Measurements from ENCODE around the gene ABCF2. TPM values are rescaled to one million over a fixed set of nuclear protein-coding genes. Genes with fewer than 3 reads are reported as not detected.
A peak's percentile ranks its signal among the peaks of the same experiment; 100 is the strongest.

The ABCF2 gene
- total RNA-seq, 2 experiments from 2014 or later: 41.1 to 41.2 TPM

DNA sequence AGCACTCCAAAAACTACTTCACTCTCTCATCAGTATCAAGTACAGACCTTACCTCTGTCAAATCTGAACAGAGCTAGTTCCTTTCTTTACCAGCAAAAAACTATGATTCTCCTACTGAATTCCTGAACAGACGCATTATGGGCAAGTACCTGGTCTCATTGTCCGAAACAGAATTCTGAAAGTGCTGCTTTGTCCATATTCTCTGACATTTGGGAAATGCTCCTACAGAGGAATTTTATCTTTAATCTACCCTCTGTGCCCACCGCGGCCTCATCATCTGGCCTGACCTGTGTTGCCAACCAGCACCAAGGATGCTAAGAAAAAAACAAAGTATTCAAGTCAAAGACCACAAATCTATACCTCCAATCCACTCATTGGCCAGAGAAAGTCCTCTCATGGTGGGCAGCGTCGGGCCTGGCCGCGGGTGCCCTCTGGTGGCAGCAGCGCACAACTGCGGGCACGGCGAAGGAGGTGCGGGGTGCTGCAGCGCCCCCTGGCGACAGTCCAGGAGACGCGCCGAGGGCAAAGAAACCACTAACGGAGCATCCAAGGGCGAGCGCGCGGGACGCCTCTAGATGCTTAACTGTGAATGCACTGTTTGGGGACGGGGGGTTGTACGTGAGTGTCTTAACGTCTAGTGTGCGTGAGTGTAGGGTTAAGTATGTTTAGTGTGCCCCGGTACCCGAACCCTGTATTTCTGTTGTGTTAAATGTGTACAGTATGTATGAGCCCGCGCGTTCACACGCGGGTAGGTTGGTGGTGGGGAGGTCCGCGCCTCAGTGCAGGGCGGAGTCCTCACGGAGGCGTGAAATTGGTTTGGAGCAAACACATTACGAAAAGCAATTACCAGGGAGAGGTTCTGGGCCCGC, 54.5 kb downstream of the ABCF2 start:
- peaks cover 9% of the 10 kb centered on the region for H3K4me1 Mint-ChIP-seq (ENCODE audit: low read depth)
- H3K9me3 Mint-ChIP-seq: no peaks in the 10 kb centered on the region
- no peak overlapping the region for H3K4me3 Mint-ChIP-seq
- peak; percentile 85 for DNase-seq
- no peak overlapping the region for H3K27ac Mint-ChIP-seq
- ChIA-PET POLR2A (no interaction called here), CTCF (interaction anchor here (0.6 to 2.8 kb wide), 11 partner anchors 10 to 144 kb away, joined by 3 to 10 read pairs (median 4); no protein-coding TSS in a partner anchor)
- intact Hi-C loops (cut with micrococcal nuclease): loop anchor here (1.0 to 2.0 kb wide), 4 partner anchors 48 to 130 kb away; partner anchors contain the start of gene CHPF2
- H3K36me3 Mint-ChIP-seq: no peaks in the 10 kb centered on the region
- H3K27me3 Mint-ChIP-seq: peaks cover 44% of the 10 kb centered on the region

DNA sequence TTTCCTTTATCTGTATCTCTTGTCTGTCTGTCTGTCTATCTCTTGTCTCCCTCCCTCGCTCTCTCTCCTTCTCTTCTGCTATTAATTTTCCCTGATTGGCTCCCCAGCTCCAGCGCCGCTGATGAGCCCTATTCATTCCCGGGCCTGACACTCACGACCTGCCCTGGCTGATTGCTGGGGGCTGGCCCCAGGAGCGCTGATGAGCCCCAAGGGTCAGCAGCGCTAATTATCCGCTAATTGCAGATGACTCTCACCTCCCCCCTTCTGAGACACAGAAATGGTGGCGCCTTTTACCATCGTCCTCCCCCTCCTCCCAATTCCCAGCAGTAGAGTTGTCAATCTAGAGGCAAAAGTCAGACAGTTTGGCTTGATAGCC, 58.2 kb downstream of the ABCF2 start:
- Mint-ChIP-seq H3K4me1 (ENCODE audit: low read depth) (peaks cover 11% of the 10 kb centered on the region), H3K27me3 (peaks cover 43% of the 10 kb centered on the region), H3K4me3 (no peak overlapping the region), H3K9me3 (no peaks in the 10 kb centered on the region), H3K36me3 (no peaks in the 10 kb centered on the region), H3K27ac (no peak overlapping the region)
- no peak for DNase-seq
- ChIA-PET CTCF (interaction anchor here (1.0 to 6.5 kb wide), 13 partner anchors 9 to 175 kb away, joined by 3 to 42 read pairs (median 4); no protein-coding TSS in a partner anchor), POLR2A (no interaction called here)
- intact Hi-C loops (cut with micrococcal nuclease): no loop called here

DNA sequence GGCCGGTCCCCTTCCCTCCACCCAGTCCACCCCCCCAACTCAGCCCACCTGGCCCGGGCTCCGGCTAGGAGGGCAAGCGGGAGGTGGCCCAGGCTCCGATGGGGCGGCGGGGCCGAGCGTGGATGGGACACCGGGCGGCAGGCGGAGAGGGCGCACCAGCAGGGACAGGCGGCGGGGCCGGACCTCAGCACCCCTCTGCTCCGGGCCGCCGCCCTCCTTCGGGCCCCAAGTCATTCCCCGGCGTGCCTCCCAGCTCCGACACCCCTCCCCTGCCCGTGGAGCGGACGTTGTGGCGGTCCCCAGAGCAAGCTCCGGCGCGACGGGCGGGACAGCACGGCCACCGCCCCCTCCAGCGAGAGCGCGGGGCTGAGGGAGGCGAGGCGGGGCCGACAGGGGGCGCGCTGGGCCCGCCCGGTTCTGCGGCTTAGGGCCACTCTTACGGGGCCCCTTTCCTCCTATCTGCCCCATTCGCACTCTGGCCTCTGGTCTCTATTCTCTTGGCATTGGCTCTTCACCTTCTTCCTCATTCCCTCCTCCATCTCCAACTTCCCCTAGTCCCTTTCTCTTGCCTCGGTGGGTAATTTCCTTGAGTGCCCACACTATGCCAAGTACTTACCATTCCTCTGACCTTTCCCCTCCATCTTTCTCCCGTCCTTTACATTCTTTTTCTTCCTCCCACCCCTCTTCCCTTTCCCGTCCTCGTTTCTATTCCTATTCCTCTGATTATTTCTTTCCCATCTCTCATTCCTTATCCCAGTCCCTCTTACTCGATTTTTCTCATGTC, 58.8 kb downstream of the ABCF2 start:
- H3K4me3 Mint-ChIP-seq: peak overlapping the region; percentile 54
- H3K36me3 Mint-ChIP-seq: no peaks in the 10 kb centered on the region
- DNase-seq: peak; percentile 71
- ChIA-PET CTCF (interaction anchor here (0.6 to 6.5 kb wide), 23 partner anchors 8 to 174 kb away, joined by 3 to 42 read pairs (median 3); partner anchors contain the start of gene ABCF2), POLR2A (interaction anchor here (0.6 kb wide), 1 partner anchor 810 kb away, joined by 3 read pairs; no protein-coding TSS in a partner anchor)
- H3K27ac Mint-ChIP-seq: no peak overlapping the region
- peaks cover 37% of the 10 kb centered on the region for H3K27me3 Mint-ChIP-seq
- intact Hi-C loops (cut with micrococcal nuclease): no loop called here
- H3K9me3 Mint-ChIP-seq: no peaks in the 10 kb centered on the region
- H3K4me1 Mint-ChIP-seq (ENCODE audit: low read depth): peaks cover 11% of the 10 kb centered on the region

DNA sequence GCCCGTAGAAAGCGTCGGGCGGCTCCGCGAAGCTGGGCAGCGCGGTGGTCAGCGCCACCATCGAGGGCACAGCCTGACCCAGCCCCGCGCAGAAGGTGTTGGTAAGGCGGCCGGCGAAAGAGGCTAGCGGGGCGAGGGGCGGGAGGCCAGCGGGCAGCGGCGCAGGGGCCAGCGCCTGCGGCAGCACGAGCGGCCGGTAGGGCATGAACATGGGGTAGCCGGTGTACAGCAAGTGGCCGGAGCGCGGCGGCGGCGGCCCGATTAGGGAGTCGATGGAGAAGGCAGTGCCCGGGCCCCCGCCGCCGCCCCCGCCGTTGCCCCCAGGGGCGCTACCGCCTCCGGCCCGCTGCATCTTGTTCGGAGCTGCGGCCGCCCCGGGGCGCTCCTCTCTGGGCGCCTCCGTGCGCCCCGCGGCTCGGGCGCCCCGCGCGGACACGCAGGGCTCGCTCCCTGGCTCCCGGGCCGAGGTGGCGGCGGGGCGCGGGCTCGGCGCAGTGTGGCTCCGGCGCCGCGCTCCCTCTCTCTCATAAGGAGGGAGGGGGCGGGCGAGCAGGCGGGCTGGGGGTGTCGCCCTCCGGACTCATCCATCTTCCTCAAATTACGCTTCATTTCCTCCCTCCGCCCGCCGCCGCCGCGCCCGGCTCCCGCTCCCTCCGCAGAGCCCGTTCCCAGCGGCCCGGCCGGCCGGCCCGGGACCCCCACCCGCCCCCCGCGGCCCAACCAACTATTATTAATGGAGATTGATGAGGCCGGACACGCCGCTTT, 59.6 kb downstream of the ABCF2 start, which contains the start of gene GBX1:
Gene GBX1 (minus strand): TSS at position 498 of the 765 bp plus-strand sequence. CDS start 146 bp downstream, at position 352.
- POLR2A ChIA-PET: interaction anchor here (0.6 kb wide), 1 partner anchor 809 kb away, joined by 3 read pairs; no protein-coding TSS in a partner anchor
- Mint-ChIP-seq H3K36me3 (no peaks in the 10 kb centered on the region), H3K27me3 (peaks cover 32% of the 10 kb centered on the region), H3K4me3 (peak within 1 kb of the TSS; percentile 54), H3K27ac (no peak within 1 kb of the TSS), H3K9me3 (no peaks in the 10 kb centered on the region), H3K4me1 (ENCODE audit: low read depth) (peaks cover 7% of the 10 kb centered on the region)
- CTCF ChIA-PET: interaction anchor here (0.6 to 6.5 kb wide), 23 partner anchors 7 to 173 kb away, joined by 3 to 42 read pairs (median 3); partner anchors contain the start of gene ABCF2
- intact Hi-C loops (cut with micrococcal nuclease): no loop called here
- DNase-seq: peak; percentile 19

DNA sequence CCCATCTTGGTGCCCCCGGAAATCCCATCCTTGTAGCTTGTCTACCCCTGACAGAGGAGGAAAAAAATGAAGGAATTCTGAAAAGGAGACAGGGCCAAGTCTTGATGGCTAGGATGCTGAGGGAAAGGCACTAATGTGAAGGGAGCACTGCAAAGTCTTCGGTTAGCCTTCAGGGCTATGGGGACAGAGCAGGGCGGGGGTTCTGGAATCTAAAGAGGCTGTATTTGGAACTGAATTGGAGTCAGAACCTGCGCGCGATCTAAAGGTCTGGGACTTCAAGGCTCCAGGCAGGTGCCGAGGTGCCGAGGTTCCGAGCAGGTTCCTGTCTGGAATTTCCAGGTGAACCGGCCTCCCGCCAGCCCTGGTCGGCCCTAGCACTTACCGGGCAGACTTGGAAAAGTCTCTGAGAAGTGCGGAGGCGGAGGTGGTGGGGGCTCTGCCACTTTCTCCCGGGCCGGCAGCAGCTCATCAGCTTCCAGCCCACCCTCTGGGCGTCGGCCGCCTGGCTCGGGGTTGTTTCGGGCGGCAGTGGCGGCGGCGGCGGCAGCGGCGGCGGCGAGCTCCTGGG, 60.3 kb downstream of the ABCF2 start:
- Mint-ChIP-seq H3K27me3 (peaks cover 28% of the 10 kb centered on the region), H3K36me3 (no peaks in the 10 kb centered on the region), H3K9me3 (no peaks in the 10 kb centered on the region), H3K27ac (no peak overlapping the region), H3K4me3 (no peak overlapping the region), H3K4me1 (ENCODE audit: low read depth) (peaks cover 6% of the 10 kb centered on the region)
- intact Hi-C loops (cut with micrococcal nuclease): no loop called here
- CTCF ChIA-PET: interaction anchor here (0.8 to 6.5 kb wide), 9 partner anchors 9 to 138 kb away, joined by 3 to 42 read pairs (median 4); no protein-coding TSS in a partner anchor
- no peak for DNase-seq
- POLR2A ChIA-PET: no interaction called here

Other genes with a start within 250 kb of the ABCF2 start
- under 1 TPM; 0.34 to 0.45 TPM for gene KCNH2, start 248.9 kb downstream of the ABCF2 start, total RNA-seq
- gene NOS3, start 236.2 kb downstream of the ABCF2 start, total RNA-seq: 10 to 100 TPM; 10.4 to 13.2 TPM
- gene ATG9B, start 202.7 kb downstream of the ABCF2 start, total RNA-seq: 1 to 10 TPM; 3.5 to 4.6 TPM
- gene ABCB8, start 198.8 kb downstream of the ABCF2 start, total RNA-seq: 10 to 100 TPM; 48.4 to 49.5 TPM
- gene ASIC3, start 178.7 kb downstream of the ABCF2 start, total RNA-seq: 1 to 10 TPM; 5.3 to 7.6 TPM
- 10 to 100 TPM; 12.8 to 14.1 TPM for gene CDK5, start 169.3 kb downstream of the ABCF2 start, total RNA-seq
- gene SLC4A2, start 167.6 kb downstream of the ABCF2 start, total RNA-seq: 10 to 100 TPM; 46.7 to 50.5 TPM
- 10 to 100 TPM; 56.8 to 57.4 TPM for gene FASTK, start 146.4 kb downstream of the ABCF2 start, total RNA-seq
- gene TMUB1, start 143.7 kb downstream of the ABCF2 start, total RNA-seq: 10 to 100 TPM; 53.8 to 60.9 TPM
- 10 to 100 TPM; 29.8 to 36.5 TPM for gene AGAP3, start 140.7 kb downstream of the ABCF2 start, total RNA-seq
- not detected for gene GBX1, start 59.5 kb downstream of the ABCF2 start, total RNA-seq
- not detected for gene ASB10, start 40.0 kb downstream of the ABCF2 start, total RNA-seq
- not detected for gene H2BK1, start 16.7 kb downstream of the ABCF2 start, total RNA-seq
- gene CHPF2, start 5.3 kb upstream of the ABCF2 start, total RNA-seq: 10 to 100 TPM; 33.6 to 34.2 TPM
- 1 to 10 TPM; 4.4 to 5.5 TPM for gene SMARCD3, start 21.5 kb upstream of the ABCF2 start, total RNA-seq
- 10 to 100 TPM; 48.0 to 48.6 TPM for gene NUB1, start 114.6 kb upstream of the ABCF2 start, total RNA-seq
- gene WDR86, start 182.8 kb upstream of the ABCF2 start, total RNA-seq: under 1 TPM; 0.17 to 0.43 TPM
- gene CRYGN, start 212.9 kb upstream of the ABCF2 start, total RNA-seq: under 1 TPM in 1 of 2 experiments, not detected in 1; 0.21 TPM